Loucy (cell line): ENCODE results near the gene MICAL2.

Source experiments
- H2AFZ ChIP-seq: fragments of 200-600 bp; sonication (generic); 2 replicates; pipeline ENCODE4 v1.6.0; 2016; ENCODE audit warnings: antibody characterized with exemption, mild to moderate bottlenecking, low read length, moderate library complexity
- H3F3A ChIP-seq: fragments of 200-600 bp; 2 replicates; pipeline ENCODE4 v1.6.0; 2016; ENCODE audit warnings: antibody characterized with exemption, low read depth, mild to moderate bottlenecking
- H3K27me3 ChIP-seq: fragments of 200-600 bp; sonication (generic); 2 replicates; pipeline ENCODE4 v1.6.1; 2014; ENCODE audit warnings: low read length, mild to moderate bottlenecking; ENCODE audit not compliant: insufficient read depth, poor library complexity, severe bottlenecking
- H3K36me3 ChIP-seq: fragments of 200-600 bp; sonication (generic); 2 replicates; pipeline ENCODE4 v1.6.1; 2016; ENCODE audit warnings: low read length; ENCODE audit not compliant: insufficient read depth
- H3K4me1 ChIP-seq: fragments of 200-600 bp; sonication (generic); 2 replicates; pipeline ENCODE4 v1.5.1; 2014; ENCODE audit warnings: low read length, mild to moderate bottlenecking; ENCODE audit not compliant: insufficient read depth, poor library complexity, severe bottlenecking
- H3K4me2 ChIP-seq: fragments of 200-600 bp; sonication (generic); 2 replicates; pipeline ENCODE4 v1.6.0; 2014; ENCODE audit warnings: antibody characterized with exemption, low read length, low read depth, mild to moderate bottlenecking; ENCODE audit not compliant: poor library complexity, severe bottlenecking
- H3K4me3 ChIP-seq: fragments of 200-600 bp; sonication (generic); 2 replicates; pipeline ENCODE4 v1.5.1; 2014; ENCODE audit warnings: low read length, mild to moderate bottlenecking, mixed read lengths; ENCODE audit not compliant: poor library complexity, severe bottlenecking
- H3K79me2 ChIP-seq: fragments of 200-600 bp; sonication (generic); 2 replicates; pipeline ENCODE4 v1.6.1; 2014; ENCODE audit warnings: low read length; ENCODE audit not compliant: insufficient read depth
- H3K9ac ChIP-seq: fragments of 200-600 bp; sonication (generic); 2 replicates; pipeline ENCODE4 v1.6.0; 2014; ENCODE audit warnings: mild to moderate bottlenecking, low read depth, low read length, moderate library complexity; ENCODE audit not compliant: poor library complexity, severe bottlenecking
- H3K9me2 ChIP-seq: fragments of 200-600 bp; sonication (generic); replicated peaks from 2 replicates; pipeline ENCODE4 v1.6.1; 2016; ENCODE audit warnings: low read depth, low read length, mixed read lengths
- H3K9me3 ChIP-seq: fragments of 200-600 bp; sonication (generic); 2 replicates; pipeline ENCODE4 v1.6.1; 2014; ENCODE audit warnings: mild to moderate bottlenecking, antibody characterized with exemption, low read length, low read depth; ENCODE audit not compliant: insufficient read depth
- H4K20me1 ChIP-seq: fragments of 200-600 bp; sonication (generic); 2 replicates; pipeline ENCODE4 v1.6.0; 2014; ENCODE audit warnings: antibody characterized with exemption, low read length, mild to moderate bottlenecking; ENCODE audit not compliant: insufficient read depth, poor library complexity, severe bottlenecking
- EZH2phosphoT487 ChIP-seq: fragments of 200-600 bp; IDR thresholded peaks from 2 replicates; pipeline ENCODE4 v1.6.1; 2018; ENCODE audit warnings: antibody characterized with exemption, mild to moderate bottlenecking, moderate library complexity, borderline replicate concordance
- TF ChIP-seq, protein P1 (sequence below): fragments of 200-600 bp; sonication (generic); conservative IDR thresholded peaks from 2 replicates; pipeline ENCODE4 v1.5.1; 2014; ENCODE audit warnings: mild to moderate bottlenecking, antibody characterized with exemption, low read length

Gene MICAL2

DNA sequence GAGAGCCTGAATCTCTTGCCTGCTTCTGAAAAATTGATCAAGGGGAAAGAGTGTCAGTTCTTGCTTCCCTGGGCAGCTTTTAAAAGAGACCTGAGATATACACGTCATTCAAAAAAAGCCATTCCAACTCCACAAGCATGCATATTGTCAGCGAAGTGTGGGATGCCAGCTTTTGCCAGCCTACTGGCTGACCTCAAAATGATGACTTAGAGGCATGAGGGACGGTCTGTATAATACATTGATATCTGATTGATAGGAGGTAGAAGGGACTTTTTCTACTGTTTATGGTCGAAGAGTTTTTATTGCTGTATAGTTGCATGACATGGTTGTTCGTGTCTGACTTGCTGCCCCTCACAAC, 126.3 kb downstream of the MICAL2 start:
- Histone ChIP-seq H4K20me1 (no peaks in the 10 kb centered on the region), H3K9me3 (no peaks in the 10 kb centered on the region), H3K4me1 (peaks cover 19% of the 10 kb centered on the region), H3K4me2 (no peak overlapping the region), H3F3A (no peaks in the 10 kb centered on the region), H2AFZ (no peak overlapping the region), H3K9me2 (no peaks in the 10 kb centered on the region), H3K79me2 (no peaks in the 10 kb centered on the region), H3K36me3 (no peaks in the 10 kb centered on the region), H3K4me3 (no peak overlapping the region), H3K27me3 (no peaks in the 10 kb centered on the region), H3K9ac (no peak overlapping the region)
- TF ChIP-seq, protein P1, sequence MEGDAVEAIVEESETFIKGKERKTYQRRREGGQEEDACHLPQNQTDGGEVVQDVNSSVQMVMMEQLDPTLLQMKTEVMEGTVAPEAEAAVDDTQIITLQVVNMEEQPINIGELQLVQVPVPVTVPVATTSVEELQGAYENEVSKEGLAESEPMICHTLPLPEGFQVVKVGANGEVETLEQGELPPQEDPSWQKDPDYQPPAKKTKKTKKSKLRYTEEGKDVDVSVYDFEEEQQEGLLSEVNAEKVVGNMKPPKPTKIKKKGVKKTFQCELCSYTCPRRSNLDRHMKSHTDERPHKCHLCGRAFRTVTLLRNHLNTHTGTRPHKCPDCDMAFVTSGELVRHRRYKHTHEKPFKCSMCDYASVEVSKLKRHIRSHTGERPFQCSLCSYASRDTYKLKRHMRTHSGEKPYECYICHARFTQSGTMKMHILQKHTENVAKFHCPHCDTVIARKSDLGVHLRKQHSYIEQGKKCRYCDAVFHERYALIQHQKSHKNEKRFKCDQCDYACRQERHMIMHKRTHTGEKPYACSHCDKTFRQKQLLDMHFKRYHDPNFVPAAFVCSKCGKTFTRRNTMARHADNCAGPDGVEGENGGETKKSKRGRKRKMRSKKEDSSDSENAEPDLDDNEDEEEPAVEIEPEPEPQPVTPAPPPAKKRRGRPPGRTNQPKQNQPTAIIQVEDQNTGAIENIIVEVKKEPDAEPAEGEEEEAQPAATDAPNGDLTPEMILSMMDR, result no peak
- no peak for TF ChIP-seq EZH2phosphoT487

DNA sequence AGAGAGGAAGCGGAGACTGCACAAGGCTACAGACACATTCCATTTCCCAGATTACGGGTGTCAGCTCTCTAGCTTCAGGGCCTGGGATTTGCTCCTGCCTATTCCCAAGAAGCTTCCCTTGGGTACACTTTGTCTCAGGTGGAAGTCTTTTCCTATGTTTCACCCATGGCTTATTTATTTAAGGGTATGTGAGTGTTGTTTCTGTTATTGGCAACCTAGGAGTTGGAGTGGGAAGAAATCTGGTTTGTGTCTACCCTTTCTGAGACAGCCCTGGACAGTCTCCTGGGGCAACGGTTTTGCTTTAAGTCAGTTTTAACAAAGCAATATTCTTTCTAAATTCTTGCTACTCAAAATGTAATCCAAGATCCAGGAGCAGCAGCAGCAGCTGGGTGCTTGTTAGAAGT, 127.0 kb downstream of the MICAL2 start:
- no peaks in the 10 kb centered on the region for H3F3A ChIP-seq
- no peaks in the 10 kb centered on the region for H4K20me1 ChIP-seq
- no peaks in the 10 kb centered on the region for H3K27me3 ChIP-seq
- no peaks in the 10 kb centered on the region for H3K9me2 ChIP-seq
- H2AFZ ChIP-seq, result no peak overlapping the region
- H3K4me3 ChIP-seq, result no peak overlapping the region
- TF ChIP-seq EZH2phosphoT487, result no peak
- TF ChIP-seq, protein P1, result no peak
- H3K79me2 ChIP-seq, result no peaks in the 10 kb centered on the region
- H3K4me1 ChIP-seq, result peaks cover 19% of the 10 kb centered on the region
- no peak overlapping the region for H3K9ac ChIP-seq
- no peaks in the 10 kb centered on the region for H3K9me3 ChIP-seq
- H3K4me2 ChIP-seq, result no peak overlapping the region
- no peaks in the 10 kb centered on the region for H3K36me3 ChIP-seq

DNA sequence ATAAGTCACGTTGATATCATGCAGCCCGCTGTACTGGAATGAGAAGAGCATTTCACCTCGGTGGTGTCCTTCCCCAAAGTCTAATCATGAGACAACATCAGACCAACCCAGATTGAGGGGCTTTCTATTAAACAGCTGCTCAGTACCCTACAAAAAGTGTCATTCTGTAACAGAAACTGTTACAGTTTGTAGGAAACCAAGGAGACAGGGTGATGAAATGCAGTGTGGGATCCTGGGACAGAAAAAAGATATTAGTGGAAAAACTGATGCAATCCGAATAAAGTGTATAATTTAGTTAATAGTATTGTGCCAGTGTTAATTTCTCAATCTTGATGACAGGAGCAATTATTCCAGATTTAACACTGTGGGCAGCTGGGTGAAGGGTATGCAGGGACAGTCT, 128.0 kb downstream of the MICAL2 start:
- H3K4me3 ChIP-seq, result no peak overlapping the region
- no peaks in the 10 kb centered on the region for H3K9me3 ChIP-seq
- no peaks in the 10 kb centered on the region for H3K9me2 ChIP-seq
- no peaks in the 10 kb centered on the region for H3K27me3 ChIP-seq
- H3F3A ChIP-seq, result no peaks in the 10 kb centered on the region
- TF ChIP-seq EZH2phosphoT487, result no peak
- TF ChIP-seq, protein P1, result no peak
- no peak overlapping the region for H3K9ac ChIP-seq
- H3K4me2 ChIP-seq, result no peak overlapping the region
- H3K79me2 ChIP-seq, result no peaks in the 10 kb centered on the region
- no peak overlapping the region for H2AFZ ChIP-seq
- H3K4me1 ChIP-seq, result peaks cover 19% of the 10 kb centered on the region
- no peaks in the 10 kb centered on the region for H4K20me1 ChIP-seq
- H3K36me3 ChIP-seq, result no peaks in the 10 kb centered on the region
